ENCODE results near the gene GLB1L2.

DNA sequence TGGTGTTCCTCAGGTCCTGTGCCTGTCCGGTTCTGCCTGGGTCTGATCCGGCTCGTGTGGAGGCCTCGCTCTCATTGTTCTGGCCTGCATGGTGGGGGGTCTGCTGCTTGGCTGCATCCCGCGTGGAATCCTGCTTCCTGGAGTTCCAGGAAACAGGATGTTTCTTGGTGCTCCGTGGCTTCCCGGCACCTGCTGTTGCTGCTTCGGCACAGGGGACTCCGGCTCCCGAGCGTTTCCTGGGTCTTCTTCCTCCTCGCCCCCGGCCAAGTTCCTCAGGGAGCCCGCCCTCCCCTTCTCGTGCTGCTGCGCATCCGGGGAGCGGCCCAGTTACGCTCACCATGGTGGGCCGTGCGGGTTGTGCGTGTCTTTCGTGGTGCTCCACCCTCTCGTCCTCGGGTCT lies 29.9 kb downstream of the GLB1L2 start:
- TF ChIP-seq EP300 (IDR thresholded peaks at IDR 0.05) (no peak), POLR2A (IDR thresholded peaks at IDR 0.05) (no peak), POLR2AphosphoS5 (IDR thresholded peaks at IDR 0.05) (no peak)
- TF ChIP-seq, protein P1, sequence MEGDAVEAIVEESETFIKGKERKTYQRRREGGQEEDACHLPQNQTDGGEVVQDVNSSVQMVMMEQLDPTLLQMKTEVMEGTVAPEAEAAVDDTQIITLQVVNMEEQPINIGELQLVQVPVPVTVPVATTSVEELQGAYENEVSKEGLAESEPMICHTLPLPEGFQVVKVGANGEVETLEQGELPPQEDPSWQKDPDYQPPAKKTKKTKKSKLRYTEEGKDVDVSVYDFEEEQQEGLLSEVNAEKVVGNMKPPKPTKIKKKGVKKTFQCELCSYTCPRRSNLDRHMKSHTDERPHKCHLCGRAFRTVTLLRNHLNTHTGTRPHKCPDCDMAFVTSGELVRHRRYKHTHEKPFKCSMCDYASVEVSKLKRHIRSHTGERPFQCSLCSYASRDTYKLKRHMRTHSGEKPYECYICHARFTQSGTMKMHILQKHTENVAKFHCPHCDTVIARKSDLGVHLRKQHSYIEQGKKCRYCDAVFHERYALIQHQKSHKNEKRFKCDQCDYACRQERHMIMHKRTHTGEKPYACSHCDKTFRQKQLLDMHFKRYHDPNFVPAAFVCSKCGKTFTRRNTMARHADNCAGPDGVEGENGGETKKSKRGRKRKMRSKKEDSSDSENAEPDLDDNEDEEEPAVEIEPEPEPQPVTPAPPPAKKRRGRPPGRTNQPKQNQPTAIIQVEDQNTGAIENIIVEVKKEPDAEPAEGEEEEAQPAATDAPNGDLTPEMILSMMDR (IDR thresholded peaks at IDR 0.05): no peak

Data from sigmoid colon (tissue), 4 donors.